GM10847 (cell line): ENCODE data around the gene KRTAP12-3.
"Not testable (repeated sequence)": the region's sequence is repeated elsewhere in the genome, so short reads cannot be mapped to it uniquely, and the experiment has no call there.

Experiments
- POLR2A ChIP-seq: IDR thresholded peaks from 2 replicates; pipeline ENCODE4 v1.6.1; 2011; ENCODE audit not compliant: insufficient read length; ENCODE audit errors: extremely low read depth

Gene KRTAP12-3

DNA sequence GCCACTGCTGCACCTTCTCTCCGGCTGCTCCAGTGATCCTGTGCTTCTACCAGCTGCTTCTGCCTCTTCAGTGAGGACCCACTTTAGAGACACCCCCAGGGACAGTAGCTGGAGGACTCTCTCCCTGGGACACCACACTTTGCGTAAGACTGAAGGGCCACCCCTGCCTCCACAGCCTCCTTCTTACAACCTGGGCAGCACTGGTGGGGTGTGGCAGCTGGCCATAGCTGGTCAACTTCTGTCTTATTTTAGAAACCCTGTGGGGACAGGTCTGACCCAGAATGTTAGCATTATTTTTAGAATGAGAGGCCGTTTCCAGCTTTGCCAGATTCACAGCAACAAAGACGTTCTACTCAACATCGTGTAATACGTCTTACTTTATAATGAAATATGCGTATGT, 32.0 kb upstream of the KRTAP12-3 start:
- TF ChIP-seq POLR2A, result no peak

DNA sequence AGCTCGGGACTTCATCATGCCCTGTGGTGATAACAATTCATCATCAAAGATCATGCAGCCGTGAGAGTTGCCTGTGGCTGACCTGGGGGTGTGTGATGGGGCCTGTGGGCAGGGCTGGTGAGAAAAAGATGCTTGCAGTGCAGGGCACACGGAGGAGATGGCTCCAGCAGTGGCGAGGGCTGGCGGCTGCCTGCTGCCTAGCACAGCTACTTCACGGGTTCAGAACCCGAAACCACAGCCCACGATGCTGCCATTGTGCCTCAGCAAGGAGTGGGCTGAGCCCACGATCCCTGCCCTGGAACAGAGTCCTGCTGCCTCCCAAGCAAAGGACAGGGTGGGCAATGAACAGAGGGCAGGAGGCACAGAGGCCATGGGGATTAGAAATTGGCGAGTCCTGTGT, 31.5 kb upstream of the KRTAP12-3 start:
- TF ChIP-seq POLR2A, result no peak

- no peak for TF ChIP-seq POLR2A
These were observed 31.0 kb upstream of the KRTAP12-3 start, which contains the start of gene KRTAP10-9 for GRCh38 chr21:44626673-44627143. TSS of gene KRTAP10-9 (plus strand) at chr21:44627093. CDS start at chr21:44627172, 79 bp downstream.

- no peak for TF ChIP-seq POLR2A
These were observed 28.9 kb upstream of the KRTAP12-3 start for GRCh38 chr21:44628707-44629391.

DNA sequence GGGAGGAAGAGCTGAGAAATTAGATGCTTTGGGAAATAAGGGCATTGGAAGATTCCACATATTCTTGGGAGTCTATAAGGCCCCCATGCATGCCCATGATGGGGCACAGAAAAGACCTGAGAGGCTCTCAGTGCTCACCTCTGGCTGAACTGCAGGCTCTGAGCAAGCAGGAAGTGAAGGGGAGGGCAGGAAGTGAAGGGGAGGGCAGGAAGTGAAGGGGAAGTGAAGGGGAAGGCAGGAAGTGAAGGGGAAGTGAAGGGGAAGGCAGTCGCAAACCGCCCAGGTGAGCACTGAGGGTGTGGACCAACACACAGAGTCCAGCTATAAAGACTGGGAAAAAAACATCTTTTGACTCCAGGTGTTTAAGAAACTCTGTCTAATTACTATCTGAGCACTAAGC, 27.3 kb upstream of the KRTAP12-3 start:
- no peak for TF ChIP-seq POLR2A

DNA sequence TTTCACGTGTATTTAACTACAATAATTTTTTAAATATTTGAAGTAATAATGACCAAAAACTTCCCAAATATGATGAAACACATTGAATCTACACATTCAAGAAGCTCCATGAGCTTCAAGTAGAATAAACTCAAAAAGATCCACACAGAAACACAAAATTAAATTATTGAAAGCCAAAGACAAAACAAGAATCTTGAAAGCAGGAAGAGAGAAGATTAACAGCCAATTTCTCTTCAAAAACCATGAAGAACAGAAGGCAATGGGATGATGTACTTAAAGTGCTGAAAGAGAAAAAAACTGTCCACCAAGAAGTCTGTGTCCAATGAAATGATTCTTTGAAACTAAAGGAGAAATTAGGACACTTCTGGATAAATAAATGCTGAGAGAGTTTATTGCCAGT, 25.7 kb upstream of the KRTAP12-3 start:
- TF ChIP-seq POLR2A, result no peak

DNA sequence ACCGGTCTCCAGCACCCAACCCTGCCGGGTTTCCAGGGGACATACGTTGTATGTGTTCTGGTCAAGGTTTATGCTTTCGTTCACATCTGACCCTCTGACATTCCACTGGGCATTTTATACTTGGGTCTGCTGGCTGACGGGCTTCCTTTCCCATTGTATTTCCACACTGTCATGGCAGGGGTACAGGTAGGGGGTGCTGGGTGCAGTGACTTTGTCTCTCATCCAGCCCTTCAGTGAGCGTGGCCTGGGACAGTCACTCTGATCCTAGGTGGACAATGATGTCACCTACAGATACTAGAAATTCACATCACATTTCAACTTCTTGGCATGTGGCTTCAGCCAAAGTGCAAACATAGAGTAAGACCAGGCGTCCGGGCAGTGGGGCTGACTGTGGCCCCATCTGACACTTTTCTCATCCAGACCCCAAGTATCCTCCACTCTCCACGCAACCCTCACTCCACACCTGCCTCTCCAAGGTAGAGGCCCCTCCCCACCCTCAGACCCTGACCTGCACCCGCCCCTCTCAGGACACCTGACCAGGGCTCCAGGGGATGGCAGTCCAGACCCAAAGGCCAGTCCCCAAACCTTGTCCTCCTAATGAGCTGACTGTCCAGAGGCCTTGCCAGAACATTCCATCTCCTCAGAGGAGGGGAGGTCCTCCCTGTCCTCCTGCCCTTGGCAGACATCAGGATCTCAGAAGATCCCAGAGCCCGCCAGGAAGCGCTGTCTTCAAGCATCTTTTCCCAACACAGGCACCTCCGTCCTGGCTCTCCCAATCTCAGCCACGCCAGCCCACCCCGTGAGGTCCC, 21.3 kb upstream of the KRTAP12-3 start:
- no peak for TF ChIP-seq POLR2A

DNA sequence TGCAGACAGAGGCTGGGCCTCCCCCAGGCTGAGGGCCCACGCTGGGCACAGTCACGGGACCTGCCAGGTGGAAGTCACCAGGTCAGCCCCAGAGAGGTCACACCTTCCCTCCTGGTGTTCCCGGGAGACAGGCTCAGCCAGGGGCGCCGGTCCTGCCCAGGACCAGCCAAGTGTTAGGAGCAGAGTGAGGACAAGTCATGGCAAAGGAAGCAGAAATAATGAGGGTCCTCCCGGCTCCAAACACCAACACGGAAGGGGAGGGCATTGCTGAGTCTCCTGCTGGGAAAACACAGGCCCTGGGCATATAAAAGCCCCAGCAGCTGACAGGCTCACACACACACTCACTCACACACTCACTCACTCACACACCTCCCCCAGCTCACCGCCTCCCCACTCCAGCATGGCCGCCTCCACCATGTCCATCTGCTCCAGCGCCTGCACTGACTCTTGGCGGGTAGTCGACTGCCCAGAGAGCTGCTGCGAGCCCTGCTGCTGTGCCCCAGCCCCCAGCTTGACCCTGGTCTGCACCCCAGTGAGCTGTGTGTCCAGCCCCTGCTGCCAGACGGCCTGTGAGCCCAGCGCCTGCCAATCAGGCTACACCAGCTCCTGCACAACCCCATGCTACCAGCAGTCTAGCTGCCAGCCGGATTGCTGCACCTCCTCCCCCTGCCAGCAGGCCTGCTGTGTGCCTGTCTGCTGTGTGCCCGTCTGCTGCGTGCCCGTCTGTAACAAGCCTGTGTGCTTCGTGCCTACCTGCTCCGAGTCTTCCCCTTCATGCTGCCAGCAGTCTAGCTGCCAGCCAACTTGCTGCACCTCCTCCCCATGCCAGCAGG, 20.5 kb upstream of the KRTAP12-3 start, which contains the start of gene KRTAP10-10:
Gene KRTAP10-10, plus strand, starts transcription at position 339 of the 833 bp plus-strand sequence. Its CDS starts 62 bp downstream, at position 401.
- no peak for TF ChIP-seq POLR2A

GRCh38 chr21:44639331-44639655, 18.4 kb upstream of the KRTAP12-3 start:
- no peak for TF ChIP-seq POLR2A

DNA sequence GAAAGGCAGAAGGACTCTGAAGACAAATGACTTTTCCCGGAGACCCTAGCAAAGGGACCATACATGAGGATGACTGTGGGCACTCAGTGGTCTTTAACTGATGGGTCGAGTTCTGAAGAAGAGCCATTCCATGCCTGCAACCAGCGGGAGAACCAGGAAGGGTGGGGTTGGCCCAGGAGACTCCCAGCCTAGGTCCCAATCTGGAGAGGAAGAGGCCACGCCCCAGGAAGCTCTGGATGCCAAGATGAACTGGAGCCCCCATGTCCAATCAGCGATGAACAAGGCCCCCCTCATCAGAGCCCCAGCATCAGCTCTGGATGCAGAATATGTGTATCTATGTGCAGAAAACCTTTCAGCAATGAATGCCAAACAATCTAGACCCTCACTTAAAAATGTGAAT, 17.0 kb upstream of the KRTAP12-3 start:
- TF ChIP-seq POLR2A, result no peak

DNA sequence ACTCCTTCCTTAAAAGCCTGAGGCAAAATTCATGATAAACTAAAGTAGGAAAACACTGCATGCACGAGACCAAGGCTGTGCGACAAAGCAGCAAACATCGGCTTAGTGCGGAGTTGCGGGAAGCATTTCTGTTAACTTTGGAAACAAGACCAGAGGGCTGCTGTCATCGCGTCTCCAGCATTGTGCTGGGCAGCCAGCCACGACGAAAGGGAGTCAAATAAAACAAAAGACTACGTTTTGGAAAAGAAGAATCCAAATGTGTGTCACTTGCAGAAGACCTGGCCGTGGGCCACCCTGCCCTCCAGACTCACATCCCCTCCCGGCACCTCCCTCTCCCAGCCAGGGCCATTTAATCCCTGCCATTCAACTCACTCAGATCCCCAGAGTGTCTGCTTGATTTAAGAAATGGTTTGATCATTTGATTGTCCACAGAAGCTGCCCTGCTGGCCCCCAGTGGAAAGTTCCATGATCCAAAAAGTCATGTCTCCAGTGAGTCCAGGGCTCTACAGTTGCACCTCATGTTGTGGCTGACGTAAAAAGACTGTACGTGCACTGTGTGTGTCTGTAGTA, 13.9 kb upstream of the KRTAP12-3 start:
- no peak for TF ChIP-seq POLR2A

DNA sequence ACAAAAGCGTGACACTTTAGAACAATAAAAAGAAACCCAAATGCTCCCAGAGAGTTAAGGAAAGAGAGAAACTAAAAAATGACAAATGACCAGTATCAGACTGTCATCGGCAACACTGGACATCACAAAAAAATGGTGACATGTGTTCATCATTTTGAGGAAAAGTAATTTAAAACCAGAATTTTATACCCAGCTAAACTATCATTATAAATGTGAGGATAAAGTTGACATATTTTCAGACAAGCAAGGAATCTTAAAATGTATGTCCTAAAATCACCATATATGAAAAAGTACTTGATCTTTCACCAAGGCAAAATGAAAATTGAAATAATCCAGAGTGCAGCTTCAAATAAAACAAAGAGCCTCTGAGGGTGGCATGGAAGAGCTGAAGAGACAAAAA, 12.9 kb upstream of the KRTAP12-3 start:
- TF ChIP-seq POLR2A, result no peak

DNA sequence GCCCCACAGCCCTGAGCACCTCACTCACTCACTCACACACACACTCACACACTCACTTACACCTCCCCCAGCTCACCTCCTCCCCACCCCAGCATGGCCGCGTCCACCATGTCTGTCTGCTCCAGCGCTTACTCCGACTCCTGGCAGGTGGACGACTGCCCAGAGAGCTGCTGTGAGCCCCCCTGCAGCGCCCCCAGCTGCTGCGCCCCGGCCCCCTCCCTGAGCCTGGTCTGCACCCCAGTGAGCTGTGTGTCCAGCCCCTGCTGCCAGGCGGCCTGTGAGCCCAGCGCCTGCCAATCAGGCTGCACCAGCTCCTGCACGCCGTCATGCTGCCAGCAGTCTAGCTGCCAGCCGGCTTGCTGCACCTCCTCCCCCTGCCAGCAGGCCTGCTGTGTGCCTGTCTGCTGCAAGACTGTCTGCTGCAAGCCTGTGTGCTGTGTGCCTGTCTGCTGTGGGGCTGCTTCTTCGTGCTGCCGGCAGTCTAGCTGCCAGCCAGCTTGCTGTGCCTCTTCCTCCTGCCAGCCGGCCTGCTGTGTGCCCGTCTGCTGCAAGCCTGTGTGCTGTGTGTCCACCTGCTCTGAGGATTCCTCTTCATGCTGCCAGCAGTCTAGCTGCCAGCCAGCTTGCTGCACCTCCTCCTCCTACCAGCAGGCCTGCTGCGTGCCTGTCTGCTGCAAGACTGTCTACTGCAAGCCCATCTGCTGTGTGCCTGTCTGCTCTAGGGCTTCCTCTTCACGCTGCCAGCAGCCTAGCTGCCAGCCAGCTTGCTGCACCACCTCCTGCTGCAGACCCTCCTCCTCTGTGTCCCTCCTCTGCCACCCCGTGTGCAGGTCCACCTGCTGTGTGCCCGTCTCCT, 11.1 kb upstream of the KRTAP12-3 start, which contains the start of gene KRTAP10-11:
Gene KRTAP10-11, plus strand, starts transcription at position 49 of the 856 bp plus-strand sequence. Its CDS starts 45 bp downstream, at position 94.
- not testable (repeated sequence) for TF ChIP-seq POLR2A

DNA sequence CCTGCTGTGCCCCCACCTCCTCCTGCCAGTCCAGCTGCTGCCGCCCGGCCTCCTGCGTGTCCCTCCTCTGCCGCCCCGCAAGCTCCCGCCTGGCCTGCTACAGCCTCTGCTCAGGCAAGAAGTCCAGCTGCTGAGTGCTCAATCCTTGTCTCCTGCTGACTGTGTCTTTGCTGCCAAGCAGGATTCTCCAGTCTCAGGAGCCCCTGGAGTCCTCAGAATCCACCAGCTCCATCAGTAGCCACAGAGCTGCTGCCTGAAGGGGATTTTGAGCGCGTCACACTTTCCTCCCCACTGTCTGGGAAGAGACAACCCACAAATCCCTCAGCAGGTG, 10.5 kb upstream of the KRTAP12-3 start:
- TF ChIP-seq POLR2A, result no peak
